Neutrophil (primary cell): ENCODE measurements around the gene HOXA9.

Source experiments
- H3K27ac ChIP-seq: fragments of 200-600 bp; sonication (generic); 2 replicates; pipeline ENCODE4 v1.5.1; 2016; ENCODE audit warnings: mild to moderate bottlenecking, moderate library complexity
- H3K27me3 ChIP-seq: fragments of 200-600 bp; sonication (generic); 2 replicates; pipeline ENCODE4 v1.6.0; 2016; ENCODE audit warnings: mild to moderate bottlenecking
- H3K36me3 ChIP-seq: fragments of 200-600 bp; sonication (generic); 2 replicates; pipeline ENCODE4 v1.5.1; 2017
- H3K4me1 ChIP-seq, 2 experiments: fragments of 200-600 bp in 1 of 2; sonication (generic) in 1 of 2; 1 replicate in 1 of 2; 2 replicates in 1 of 2; pipeline versions ENCODE4 v1.5.1 to v1.6.1; 2013 to 2016; ENCODE audit warnings: low read depth in 1 of 2, low read length in 1 of 2, mild to moderate bottlenecking in 1 of 2, moderate library complexity in 1 of 2; ENCODE audit not compliant: control insufficient read depth in 1 of 2, insufficient read depth in 1 of 2
- H3K4me3 ChIP-seq, 2 experiments: fragments of 200-600 bp in 1 of 2; sonication (generic) in 1 of 2; 1 replicate in 1 of 2; 2 replicates in 1 of 2; pipeline ENCODE4 v1.5.1; 2013 to 2016; ENCODE audit warnings: low read depth in 1 of 2, low read length in 1 of 2, mild to moderate bottlenecking in 1 of 2, moderate library complexity in 1 of 2
- H3K9me3 ChIP-seq: fragments of 200-600 bp; sonication (generic); 2 replicates; pipeline ENCODE4 v1.5.1; 2016
- TF ChIP-seq, protein P1 (sequence below): fragments of 200-600 bp; sonication (generic); IDR thresholded peaks from 2 replicates; pipeline ENCODE4 v1.5.1; 2016; ENCODE audit warnings: antibody characterized with exemption

Gene HOXA9

DNA sequence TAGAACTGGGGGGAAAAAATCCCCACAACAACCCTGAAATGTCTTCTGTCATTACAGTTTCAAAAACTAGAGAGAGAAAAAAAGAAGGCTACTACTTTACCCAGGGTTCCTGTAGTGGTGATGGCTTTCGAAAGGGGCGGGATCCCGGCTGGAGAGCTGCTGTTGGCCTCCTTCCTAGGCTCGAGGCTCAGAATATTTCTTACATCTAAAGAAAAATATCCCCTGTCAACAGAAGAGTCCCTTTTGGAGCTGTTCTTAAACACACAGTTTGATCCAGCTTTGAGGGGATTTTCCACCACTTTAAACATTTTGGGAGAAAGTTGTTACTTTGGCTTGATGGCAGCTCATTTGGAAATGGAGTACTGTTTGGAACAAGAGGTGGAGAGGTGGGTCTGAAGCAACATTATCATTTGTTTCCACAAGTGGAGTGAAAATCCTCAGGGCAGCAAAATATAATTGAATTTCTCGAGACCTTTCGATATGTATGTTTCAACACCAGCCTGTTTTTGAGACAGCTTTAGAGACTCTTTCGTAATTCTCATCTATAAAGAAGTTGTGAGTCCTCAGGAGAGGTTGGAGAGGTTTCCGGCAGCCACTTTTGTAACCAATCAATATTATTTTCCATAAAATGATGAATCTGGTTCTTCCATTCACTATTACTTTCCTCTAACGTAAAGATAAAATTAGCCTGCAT, 29.5 kb upstream of the HOXA9 start:
- peaks cover 27 to 41% of the 10 kb centered on the region in 2 experiments for H3K4me1 ChIP-seq
- H3K4me3 ChIP-seq = no peak overlapping the region
- H3K9me3 ChIP-seq = no peaks in the 10 kb centered on the region
- no peaks in the 10 kb centered on the region for H3K36me3 ChIP-seq
- TF ChIP-seq, protein P1, sequence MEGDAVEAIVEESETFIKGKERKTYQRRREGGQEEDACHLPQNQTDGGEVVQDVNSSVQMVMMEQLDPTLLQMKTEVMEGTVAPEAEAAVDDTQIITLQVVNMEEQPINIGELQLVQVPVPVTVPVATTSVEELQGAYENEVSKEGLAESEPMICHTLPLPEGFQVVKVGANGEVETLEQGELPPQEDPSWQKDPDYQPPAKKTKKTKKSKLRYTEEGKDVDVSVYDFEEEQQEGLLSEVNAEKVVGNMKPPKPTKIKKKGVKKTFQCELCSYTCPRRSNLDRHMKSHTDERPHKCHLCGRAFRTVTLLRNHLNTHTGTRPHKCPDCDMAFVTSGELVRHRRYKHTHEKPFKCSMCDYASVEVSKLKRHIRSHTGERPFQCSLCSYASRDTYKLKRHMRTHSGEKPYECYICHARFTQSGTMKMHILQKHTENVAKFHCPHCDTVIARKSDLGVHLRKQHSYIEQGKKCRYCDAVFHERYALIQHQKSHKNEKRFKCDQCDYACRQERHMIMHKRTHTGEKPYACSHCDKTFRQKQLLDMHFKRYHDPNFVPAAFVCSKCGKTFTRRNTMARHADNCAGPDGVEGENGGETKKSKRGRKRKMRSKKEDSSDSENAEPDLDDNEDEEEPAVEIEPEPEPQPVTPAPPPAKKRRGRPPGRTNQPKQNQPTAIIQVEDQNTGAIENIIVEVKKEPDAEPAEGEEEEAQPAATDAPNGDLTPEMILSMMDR = no peak
- no peak overlapping the region for H3K27ac ChIP-seq
- H3K27me3 ChIP-seq = peaks cover 99% of the 10 kb centered on the region

DNA sequence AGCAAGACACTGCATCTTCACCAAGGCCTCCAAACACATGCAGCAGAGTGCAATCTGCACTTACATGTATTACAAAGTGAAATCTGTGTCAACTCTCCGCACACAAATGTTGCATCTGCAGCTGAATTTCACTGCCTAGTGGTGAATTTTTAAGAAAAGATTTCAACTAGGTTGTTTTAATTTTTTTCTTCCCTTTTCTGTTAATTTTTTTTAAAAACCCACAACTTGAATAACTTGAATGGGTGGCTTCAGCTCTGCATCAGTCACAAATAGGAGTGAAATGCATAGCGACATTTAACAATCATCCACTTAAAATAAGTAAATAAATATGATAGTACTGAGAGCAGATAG, 28.6 kb upstream of the HOXA9 start:
- Histone ChIP-seq H3K27ac (no peak overlapping the region), H3K27me3 (peaks cover 100% of the 10 kb centered on the region), H3K4me1 (peaks cover 26 to 39% of the 10 kb centered on the region in 2 experiments), H3K4me3 (no peak overlapping the region), H3K9me3 (no peaks in the 10 kb centered on the region), H3K36me3 (no peaks in the 10 kb centered on the region)
- TF ChIP-seq, protein P1 = no peak

DNA sequence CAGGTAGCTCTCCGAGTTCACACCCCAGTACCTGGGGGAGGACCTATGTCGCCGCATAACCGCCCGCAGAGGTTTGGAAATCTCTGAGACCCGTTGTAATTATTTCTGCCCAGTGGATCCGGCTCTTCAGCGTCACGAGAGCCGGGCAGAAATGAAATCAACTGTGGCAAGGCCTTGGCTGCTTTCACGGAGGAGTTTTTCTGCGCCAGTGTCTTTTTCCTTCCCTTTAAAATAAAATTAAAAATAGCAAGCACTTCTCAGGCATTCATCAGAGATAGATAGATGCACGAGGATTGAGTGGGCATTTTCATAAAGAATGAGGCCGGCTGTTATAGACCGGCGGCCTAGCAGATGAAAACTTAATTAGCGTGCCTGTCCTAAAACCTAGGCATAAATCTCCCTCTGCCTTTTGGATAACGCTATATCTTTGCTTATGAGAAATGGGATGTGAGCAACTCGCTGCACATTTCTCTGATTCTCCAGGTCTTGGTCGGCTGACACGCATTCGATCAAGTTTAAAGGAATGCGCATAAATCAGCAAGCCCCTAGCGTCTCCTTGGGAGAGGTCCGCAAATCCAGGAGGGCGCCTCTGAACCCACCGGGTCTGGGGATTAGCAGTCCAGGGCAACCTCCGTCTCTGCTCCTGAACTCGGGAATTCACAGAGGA, 28.1 kb upstream of the HOXA9 start:
- Histone ChIP-seq H3K27ac (no peak overlapping the region), H3K27me3 (peaks cover 100% of the 10 kb centered on the region), H3K4me3 (peak overlapping the region; percentile 43 to 68), H3K36me3 (no peaks in the 10 kb centered on the region), H3K9me3 (no peaks in the 10 kb centered on the region), H3K4me1 (peaks cover 28 to 39% of the 10 kb centered on the region in 2 experiments)
- TF ChIP-seq, protein P1 = no peak

DNA sequence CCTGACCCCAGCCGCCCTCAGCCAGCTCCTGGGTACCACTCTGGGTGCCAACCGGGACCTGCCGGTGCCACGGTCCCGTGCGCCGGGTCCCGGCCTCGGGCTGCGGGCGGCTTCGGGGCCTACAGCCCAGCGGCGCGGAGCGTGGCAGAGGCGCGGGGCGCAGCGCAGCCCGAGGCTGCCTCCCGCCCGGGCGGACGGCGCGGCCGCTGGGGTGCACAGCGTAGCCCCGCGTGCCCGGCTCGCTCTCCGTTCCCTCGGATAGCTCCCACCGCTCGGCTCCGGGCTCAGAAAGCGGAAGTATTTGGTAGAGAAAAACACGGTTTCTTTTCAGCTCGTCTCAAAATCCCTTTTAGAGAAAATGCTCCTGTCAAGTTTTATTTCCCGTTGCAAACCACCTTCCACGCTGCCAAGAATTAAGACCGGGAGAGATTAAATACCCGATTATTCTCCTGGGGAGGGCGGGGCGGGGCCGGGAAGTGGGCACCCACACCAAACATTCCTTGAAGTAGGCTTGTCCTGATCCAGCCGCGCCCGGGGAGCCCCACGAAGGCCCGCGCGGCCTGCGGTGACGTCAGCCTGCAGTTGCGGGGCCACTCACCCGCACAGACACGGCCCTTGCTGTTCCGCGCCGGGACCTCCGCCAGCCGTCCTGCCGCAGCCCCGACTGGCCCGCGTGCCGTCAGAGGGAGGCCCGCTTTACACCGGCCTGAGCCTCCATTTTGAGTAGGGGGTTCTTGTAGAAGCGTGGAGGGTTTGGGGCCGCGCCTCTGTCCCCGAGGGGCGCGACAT, 27.4 kb upstream of the HOXA9 start:
- no peaks in the 10 kb centered on the region for H3K9me3 ChIP-seq
- H3K27me3 ChIP-seq = peaks cover 100% of the 10 kb centered on the region
- no peaks in the 10 kb centered on the region for H3K36me3 ChIP-seq
- TF ChIP-seq, protein P1 = no peak
- peak overlapping the region; percentile 54 for H3K27ac ChIP-seq
- H3K4me3 ChIP-seq = peak overlapping the region; percentile 43 to 68
- H3K4me1 ChIP-seq = peaks cover 34 to 41% of the 10 kb centered on the region in 2 experiments

DNA sequence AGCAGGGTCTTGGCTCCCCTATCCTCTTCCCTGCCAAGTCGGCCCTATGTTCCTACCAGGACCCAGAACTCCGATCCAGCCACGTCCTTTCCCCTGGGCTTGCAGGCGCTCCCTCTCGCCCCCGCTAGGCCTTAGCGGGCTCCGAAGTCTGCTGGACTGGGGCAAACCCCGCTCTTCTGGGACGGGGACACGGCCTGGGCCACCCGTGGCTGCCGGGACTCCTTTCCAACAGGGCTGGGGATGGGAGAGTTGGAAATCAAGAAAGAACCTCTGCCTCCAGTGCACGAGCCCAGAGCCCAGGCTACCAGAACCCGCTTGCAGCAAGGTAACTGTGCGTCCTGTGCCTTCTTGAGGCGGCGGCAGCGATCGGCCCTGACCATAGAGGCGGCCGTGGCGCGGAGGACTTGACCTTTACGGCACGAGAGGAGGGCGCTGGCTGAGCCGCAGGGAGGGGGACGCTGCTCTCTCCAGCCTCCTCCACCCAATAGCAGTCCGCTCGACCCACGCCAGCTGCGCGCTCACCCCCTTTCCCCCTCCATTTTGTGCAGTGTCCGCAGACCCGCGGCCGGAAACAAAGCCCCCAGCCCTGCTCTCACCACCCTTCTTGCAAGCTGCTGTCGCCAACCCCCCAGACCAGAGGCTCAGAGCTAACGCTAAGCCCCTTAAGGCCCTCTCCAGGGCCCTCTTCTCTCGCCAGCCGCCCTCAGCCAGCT, 26.7 kb upstream of the HOXA9 start:
- peak overlapping the region; percentile 54 for H3K27ac ChIP-seq
- no peaks in the 10 kb centered on the region for H3K36me3 ChIP-seq
- peaks cover 35 to 42% of the 10 kb centered on the region in 2 experiments for H3K4me1 ChIP-seq
- peaks cover 100% of the 10 kb centered on the region for H3K27me3 ChIP-seq
- no peaks in the 10 kb centered on the region for H3K9me3 ChIP-seq
- peak overlapping the region; percentile 43 to 68 for H3K4me3 ChIP-seq
- TF ChIP-seq, protein P1 = no peak
